ENCODE measurements around the gene PRAMEF17. TPM values are rescaled to one million over a fixed set of nuclear protein-coding genes. Genes with fewer than 3 reads are reported as not detected.
"Not testable (repeated sequence)": the region's sequence is repeated elsewhere in the genome, so short reads cannot be mapped to it uniquely, and the experiment has no call there.

The PRAMEF17 gene
- total RNA-seq, 1 donor from 2014 or later: not detected

GRCh38 chr1:13435458-13435857, 46.0 kb downstream of the PRAMEF17 start:
- peaks cover 3% of the 10 kb centered on the region for H3K9me3 Mint-ChIP-seq
- no peak for DNase-seq (ENCODE audit: low read depth, low spot score)
- no peaks in the 10 kb centered on the region for H3K36me3 Mint-ChIP-seq (ENCODE audit: low read depth)
- peaks cover 13% of the 10 kb centered on the region for H3K27me3 Mint-ChIP-seq (ENCODE audit: low read depth)
- TF ChIP-seq CTCF (conservative IDR thresholded peaks at IDR 0.05): no peak
- H3K4me1 Mint-ChIP-seq: no peaks in the 10 kb centered on the region
- no peak overlapping the region for H3K27ac Mint-ChIP-seq (ENCODE audit: unreplicated experiment)
- H3K4me3 Mint-ChIP-seq: no peak overlapping the region

GRCh38 chr1:13439104-13439783, 49.8 kb downstream of the PRAMEF17 start:
- not testable (repeated sequence) for DNase-seq (ENCODE audit: low read depth, low spot score); H3K4me3 Mint-ChIP-seq; H3K36me3 Mint-ChIP-seq (ENCODE audit: low read depth); H3K4me1 Mint-ChIP-seq; H3K9me3 Mint-ChIP-seq; H3K27ac Mint-ChIP-seq (ENCODE audit: unreplicated experiment)
- peaks cover 13% of the 10 kb centered on the region for H3K27me3 Mint-ChIP-seq (ENCODE audit: low read depth)

Other genes starting within 250 kb of the PRAMEF17 start
- not detected in 2 replicates for gene PRAMEF26, start 233.6 kb upstream of the PRAMEF17 start, total RNA-seq
- gene HNRNPCL4, start 224.0 kb upstream of the PRAMEF17 start, total RNA-seq: not detected in 2 replicates
- gene PRAMEF9, start 217.8 kb upstream of the PRAMEF17 start, total RNA-seq: not detected in 2 replicates
- gene PRAMEF13, start 188.2 kb upstream of the PRAMEF17 start, total RNA-seq: not detected in 2 replicates
- gene PRAMEF18, start 163.5 kb upstream of the PRAMEF17 start, total RNA-seq: not detected in 2 replicates
- gene PRAMEF5, start 135.4 kb upstream of the PRAMEF17 start, total RNA-seq: not detected in 2 replicates
- gene PRAMEF8, start 104.5 kb upstream of the PRAMEF17 start, total RNA-seq: not detected in 2 replicates
- not detected in 2 replicates for gene PRAMEF33, start 86.1 kb upstream of the PRAMEF17 start, total RNA-seq
- gene PRAMEF15, start 74.1 kb upstream of the PRAMEF17 start, total RNA-seq: not detected in 2 replicates
- not detected in 2 replicates for gene PRAMEF14, start 42.5 kb upstream of the PRAMEF17 start, total RNA-seq
- gene PRAMEF19, start 17.7 kb upstream of the PRAMEF17 start, total RNA-seq: not detected in 2 replicates
- gene PRAMEF20, start 20.8 kb downstream of the PRAMEF17 start, total RNA-seq: not detected in 2 replicates
- not detected in 2 replicates for gene LRRC38, start 124.4 kb downstream of the PRAMEF17 start, total RNA-seq
- 47.4 and 51.7 TPM in 2 replicates for gene PDPN, start 194.2 kb downstream of the PRAMEF17 start, total RNA-seq

Measured in neural crest cell (in vitro differentiated cells).